IMR-90 (cell line): ENCODE results near the gene LRRC7. TPM values are rescaled to one million over a fixed set of nuclear protein-coding genes. Genes with fewer than 3 reads are reported as not detected.

Experiments used
- ATAC-seq: fragments of 200-7000 bp; cut with Tn5 transposase; 2 replicates; pipeline ENCODE4 v1.9.1; 2020; ENCODE audit warnings: low read depth, mild to moderate bottlenecking, moderate library complexity
- Bru-seq: library from RNA; stranded (reverse); fragments of 400-500 nt; gene quantifications from one replicate; lab custom pipeline; 2021; lab: Mats Ljungman, UMichigan
- BruChase-seq, 2 experiments: library from RNA; stranded (reverse); fragments of 400-500 nt; gene quantifications; one replicate each; lab custom pipeline; 2021; lab: Mats Ljungman, UMichigan
- BruUV-seq: library from RNA; stranded (reverse); fragments of 400-500 nt; replicated peaks from 2 replicates; lab custom pipeline; 2021; lab: Mats Ljungman, UMichigan
- CTCF ChIA-PET: fragments of 300-600 bp; formaldehyde crosslinking; extraction: SDS; loops from one replicate; lab custom pipeline; 2021; ENCODE audit warnings: antibody characterized with exemption; lab: Yijun Ruan, JAX
- POLR2A ChIA-PET: fragments of 300-600 bp; sonication (Branson Sonifier 250); formaldehyde crosslinking; loops from one replicate; lab custom pipeline; 2022; ENCODE audit warnings: antibody characterized with exemption; ENCODE audit not compliant: unreplicated experiment; lab: Charles Lee
- DNase-seq: peaks from one replicate; pipeline ENCODE4 v3.0.0; 2013
- H2AFZ ChIP-seq: replicated peaks from 2 replicates; pipeline ENCODE3; 2013; ENCODE audit warnings: low read length, mild to moderate bottlenecking; ENCODE audit not compliant: poor library complexity
- H2AK5ac ChIP-seq: 2 replicates; pipeline ENCODE4 v1.6.1; 2013; ENCODE audit warnings: low read depth, low read length, inconsistent platforms
- H2AK9ac ChIP-seq: replicated peaks from 2 replicates; pipeline ENCODE3; 2013; ENCODE audit warnings: mild to moderate bottlenecking, low read depth, low read length, moderate library complexity; ENCODE audit not compliant: poor library complexity
- H2BK120ac ChIP-seq: 2 replicates; pipeline ENCODE4 v1.6.1; 2013; ENCODE audit warnings: low read depth, low read length, inconsistent platforms
- H2BK15ac ChIP-seq: 3 replicates; pipeline ENCODE4 v1.6.1; 2013; ENCODE audit warnings: low read depth, low read length, inconsistent platforms
- H2BK20ac ChIP-seq: 2 replicates; pipeline ENCODE4 v1.6.1; 2013; ENCODE audit warnings: low read depth, mild to moderate bottlenecking, inconsistent platforms, low read length, moderate library complexity
- H2BK5ac ChIP-seq: 2 replicates; pipeline ENCODE4 v1.6.1; 2013; ENCODE audit warnings: mild to moderate bottlenecking, low read depth, low read length, inconsistent platforms; ENCODE audit not compliant: poor library complexity, severe bottlenecking
- H3K14ac ChIP-seq: replicated peaks from 2 replicates; pipeline ENCODE4 v1.6.1; 2013; ENCODE audit warnings: low read depth, low read length, inconsistent platforms
- H3K18ac ChIP-seq: 2 replicates; pipeline ENCODE4 v1.6.1; 2013; ENCODE audit warnings: low read depth, low read length, control low read depth
- H3K23ac ChIP-seq: 2 replicates; pipeline ENCODE4 v1.6.1; 2013; ENCODE audit warnings: low read depth, low read length, inconsistent platforms
- H3K27ac ChIP-seq: 2 replicates; pipeline ENCODE4 v1.5.1; 2013; ENCODE audit warnings: mild to moderate bottlenecking, control low read depth, low read length; ENCODE audit not compliant: insufficient read depth
- H3K27me3 ChIP-seq: 2 replicates; pipeline ENCODE4 v1.6.1; 2013; ENCODE audit warnings: low read length; ENCODE audit not compliant: control insufficient read depth, insufficient read depth
- H3K36me3 ChIP-seq: 2 replicates; pipeline ENCODE4 v1.6.1; 2013; ENCODE audit warnings: low read length, mixed read lengths; ENCODE audit not compliant: control insufficient read depth, insufficient read depth
- H3K4ac ChIP-seq: 2 replicates; pipeline ENCODE4 v1.6.1; 2013; ENCODE audit warnings: low read depth, low read length, inconsistent platforms
- H3K4me1 ChIP-seq: 2 replicates; pipeline ENCODE4 v1.6.1; 2013; ENCODE audit warnings: low read length, mixed read lengths; ENCODE audit not compliant: control insufficient read depth, insufficient read depth
- H3K4me2 ChIP-seq: 2 replicates; pipeline ENCODE4 v1.6.1; 2013; ENCODE audit warnings: low read depth, mild to moderate bottlenecking, control low read depth, low read length, moderate library complexity
- H3K4me3 ChIP-seq: 2 replicates; pipeline ENCODE4 v1.5.1; 2013; ENCODE audit warnings: low read depth, mild to moderate bottlenecking, control low read depth, low read length, moderate library complexity; ENCODE audit not compliant: insufficient read depth
- H3K56ac ChIP-seq: 2 replicates; pipeline ENCODE4 v1.6.1; 2013; ENCODE audit warnings: low read length, inconsistent platforms; ENCODE audit not compliant: insufficient read depth; ENCODE audit errors: extremely low read depth
- H3K79me1 ChIP-seq, 2 experiments: 2 replicates each; pipeline ENCODE4 v1.6.1; 2013; ENCODE audit warnings: low read length in 2 of 2, inconsistent platforms in 1 of 2, low read depth in 1 of 2
- H3K9ac ChIP-seq: 2 replicates; pipeline ENCODE4 v1.6.1; 2013; ENCODE audit warnings: low read depth, low read length, control low read depth
- H3K9me1 ChIP-seq: 2 replicates; pipeline ENCODE4 v1.6.1; 2013; ENCODE audit warnings: low read length, inconsistent platforms; ENCODE audit not compliant: insufficient read depth
- H3K9me3 ChIP-seq: 2 replicates; pipeline ENCODE4 v1.6.1; 2013; ENCODE audit warnings: low read length; ENCODE audit not compliant: control insufficient read depth, insufficient read depth
- H4K20me1 ChIP-seq: 2 replicates; pipeline ENCODE4 v1.6.1; 2013; ENCODE audit warnings: low read length, inconsistent platforms; ENCODE audit not compliant: insufficient read depth
- H4K5ac ChIP-seq: 2 replicates; pipeline ENCODE4 v1.6.1; 2013; ENCODE audit warnings: mild to moderate bottlenecking, low read depth, low read length, control low read depth
- H4K8ac ChIP-seq, 2 experiments: 2 replicates each; pipeline ENCODE4 v1.6.1; 2013; ENCODE audit warnings: low read depth in 2 of 2, low read length in 2 of 2, control low read depth in 1 of 2, inconsistent platforms in 1 of 2
- H4K91ac ChIP-seq: 2 replicates; pipeline ENCODE4 v1.6.1; 2013; ENCODE audit warnings: low read depth, low read length, inconsistent platforms; ENCODE audit not compliant: insufficient read depth
- BHLHE40 ChIP-seq: fragments of 150-350 bp; IDR thresholded peaks from 2 replicates; pipeline ENCODE4 v1.6.1; 2016; ENCODE audit warnings: mild to moderate bottlenecking, low read depth, low read length
- CEBPB ChIP-seq: IDR thresholded peaks from 2 replicates; pipeline ENCODE4 v1.6.1; 2012; ENCODE audit warnings: low read depth, low read length, improper control_type of control experiment
- CHD1 ChIP-seq: IDR thresholded peaks from 2 replicates; pipeline ENCODE4 v1.6.1; 2012; ENCODE audit warnings: low read depth, low read length, improper control_type of control experiment
- CTCF ChIP-seq: conservative IDR thresholded peaks from 2 replicates; pipeline ENCODE4 v1.5.1; 2012; ENCODE audit warnings: mild to moderate bottlenecking, low read depth, low read length, improper control_type of control experiment
- FOS ChIP-seq: fragments of 150-350 bp; IDR thresholded peaks from 2 replicates; pipeline ENCODE4 v1.6.1; 2016; ENCODE audit warnings: low read depth, low read length
- MAZ ChIP-seq: IDR thresholded peaks from 2 replicates; pipeline ENCODE4 v1.6.1; 2012; ENCODE audit warnings: low read depth, mild to moderate bottlenecking, low read length, improper control_type of control experiment, moderate library complexity, borderline replicate concordance
- NFE2L2 ChIP-seq: fragments of 150-350 bp; IDR thresholded peaks from 2 replicates; pipeline ENCODE4 v1.6.1; 2016; ENCODE audit warnings: low read depth, mild to moderate bottlenecking, low read length
- POLR2A ChIP-seq: IDR thresholded peaks from 2 replicates; pipeline ENCODE4 v1.6.1; 2012; ENCODE audit warnings: mild to moderate bottlenecking, low read depth, low read length
- RAD21 ChIP-seq: IDR thresholded peaks from 2 replicates; pipeline ENCODE4 v1.6.1; 2012; ENCODE audit warnings: low read length, improper control_type of control experiment
- RCOR1 ChIP-seq: IDR thresholded peaks from 2 replicates; pipeline ENCODE4 v1.6.1; 2012; ENCODE audit warnings: mild to moderate bottlenecking, low read length, improper control_type of control experiment; ENCODE audit not compliant: insufficient replicate concordance
- SMC3 ChIP-seq: fragments of 150-350 bp; IDR thresholded peaks from 2 replicates; pipeline ENCODE4 v1.6.1; 2016; ENCODE audit warnings: low read depth, mild to moderate bottlenecking, antibody characterized with exemption, low read length, moderate library complexity
- WGBS, 2 experiments: methylation state at CpG; one replicate each; pipeline versions ENCODE4 v1.1.5 to v1.1.7; 2013; ENCODE audit warnings: missing lambda C conversion rate in 2 of 2; ENCODE audit not compliant: insufficient read length in 1 of 2; ENCODE audit errors: extremely low coverage in 2 of 2; 5-methylcytosine and 5-hydroxymethylcytosine counted together
- dilution Hi-C: fragments of 300-500 bp; cut with HindIII; formaldehyde crosslinking; loops from one replicate; pipeline ENCODE4 v1.14.3; 2018; ENCODE audit warnings: low sequenced_read_pairs; ENCODE audit not compliant: unreplicated experiment
- in situ Hi-C: fragments of 300-500 bp; cut with MboI; formaldehyde crosslinking; loops from 3 replicates; pipeline ENCODE4 v1.14.3; 2019; ENCODE audit warnings: low sequenced_read_pairs, inconsistent platforms, mixed read lengths
- intact Hi-C: fragments of 100-400 bp; cut with micrococcal nuclease; formaldehyde crosslinking; loops from 2 replicates; pipeline ENCODE4 v1.10.0; 2022
- long read RNA-seq: library from polyadenylated mRNA; unstranded; transcript quantifications from one replicate; pipeline ENCODE4 v2.0.0, GENCODE V29; 2021; ENCODE audit not compliant: unreplicated experiment
- polyA plus RNA-seq, 3 experiments: library from polyadenylated mRNA; depleted of rRNA; stranded (reverse); fragments of >200 nt; gene quantifications; 2 replicates each; pipeline ENCODE4 v1.2.3, GENCODE V29; 2012; ENCODE audit warnings: low replicate concordance in 1 of 3
- total RNA-seq: library from RNA; depleted of rRNA; stranded (reverse); fragments of >200 nt; gene quantifications from 2 replicates; pipeline ENCODE4 v1.2.3, GENCODE V29; 2012; rRNA removed
- TF ChIP-seq, protein P1 (sequence below): fragments of 150-350 bp; IDR thresholded peaks from 2 replicates; pipeline ENCODE4 v1.6.1; 2016; ENCODE audit warnings: low read depth, mild to moderate bottlenecking, low read length, moderate library complexity, borderline replicate concordance
- TF ChIP-seq, protein P2 (sequence below): fragments of 150-350 bp; IDR thresholded peaks from 2 replicates; pipeline ENCODE4 v1.6.1; 2017; ENCODE audit warnings: mild to moderate bottlenecking, antibody characterized with exemption, low read length, low read depth

The LRRC7 gene
- total RNA-seq (under 0.01 TPM in 2 replicates), polyA plus RNA-seq (2012; rRNA removed) (0.02 and 0.04 TPM in 2 replicates), Bru-seq, nascent RNA (percentile 1 among the genes with signal in this experiment), BruChase-seq, experiment 1, labeled RNA remaining after a 6-hour chase (percentile 1 among the genes with signal in this experiment), BruChase-seq, experiment 2, labeled RNA remaining after a 2-hour chase (percentile 0 among the genes with signal in this experiment)
- 0.01 TPM in 1 of 2 replicates, not detected in the other for polyA plus RNA-seq (2012; cell fraction: cytosol; rRNA removed)
- 0.03 TPM in 1 of 2 replicates, not detected in the other for polyA plus RNA-seq (2012; cell fraction: nucleus; rRNA removed; ENCODE audit: low replicate concordance)
- long read RNA-seq = 0 reads

DNA sequence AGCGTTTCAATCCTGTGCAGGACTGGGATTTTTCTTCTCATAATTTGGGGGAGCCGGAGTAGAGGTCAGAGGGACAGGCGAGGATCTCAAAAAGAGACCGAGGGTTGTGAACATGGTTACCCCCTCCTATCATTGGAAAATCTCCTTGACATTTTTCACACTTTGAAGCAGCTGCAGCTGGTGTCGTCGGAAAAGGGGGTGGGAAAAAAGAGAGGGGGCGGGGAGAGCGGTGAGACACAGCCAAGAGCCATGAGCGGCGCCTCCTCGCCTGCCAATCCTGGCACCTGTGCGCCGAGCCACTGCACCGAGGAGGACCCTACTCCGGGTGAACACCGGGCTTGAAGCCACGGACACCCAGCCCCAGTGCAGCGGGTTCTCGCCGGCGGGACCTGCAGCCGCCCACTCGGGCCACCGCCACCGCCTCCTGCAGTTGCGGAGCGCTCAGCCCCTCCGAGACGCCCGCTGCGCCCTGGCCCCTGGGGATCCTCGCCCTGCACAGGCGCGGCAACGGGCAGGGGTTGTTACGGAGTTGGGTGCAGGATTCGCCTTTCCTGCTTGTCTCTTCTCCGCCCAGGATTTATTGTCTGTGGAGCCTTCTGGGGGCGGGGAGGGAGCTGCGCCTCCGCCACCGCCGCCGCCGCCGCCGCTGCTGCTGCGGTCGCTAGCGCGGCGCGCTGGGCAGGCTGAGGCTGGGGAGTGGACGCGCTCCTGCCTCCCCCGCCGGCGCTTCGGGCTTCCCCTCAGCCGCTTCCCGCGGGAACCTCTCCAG lies at the start of gene LRRC7:
LRRC7 (plus strand) TSS at position 271 of the 769 bp plus-strand sequence. CDS start 718 bp downstream, outside the sequence.
- H3K4ac ChIP-seq = no peak within 1 kb of the TSS
- peak within 1 kb of the TSS; percentile 82 for H2AFZ ChIP-seq
- POLR2A ChIA-PET = no interaction called here
- peak; percentile 45; the same call in 1 of the 2 replicates for ATAC-seq
- no peaks in the 10 kb centered on the region for H3K9me3 ChIP-seq
- H3K4me3 ChIP-seq = peak within 1 kb of the TSS; percentile 9; the same call in 1 of the 2 replicates
- 0% methylated on average over 8 of the region's 62 CpGs; no CpG with 5 or more reads in 1 of the 2 experiments for WGBS, 2 experiments
- H3K79me1 ChIP-seq = no peaks in the 10 kb centered on the region
- no peak within 1 kb of the TSS for H3K27ac ChIP-seq
- no peak within 1 kb of the TSS for H4K8ac ChIP-seq
- peak within 1 kb of the TSS; percentile 42; the same call in 1 of the 2 replicates for H3K23ac ChIP-seq
- no peak within 1 kb of the TSS for H2AK5ac ChIP-seq
- H2BK20ac ChIP-seq = no peak within 1 kb of the TSS
- no peak within 1 kb of the TSS for H2BK120ac ChIP-seq
- no peaks in the 10 kb centered on the region for H3K9me1 ChIP-seq
- H3K18ac ChIP-seq = no peak within 1 kb of the TSS
- H2BK5ac ChIP-seq = no peak within 1 kb of the TSS
- H4K5ac ChIP-seq = no peak within 1 kb of the TSS
- H3K56ac ChIP-seq = no peak within 1 kb of the TSS
- intact Hi-C loops = no loop called here
- H3K27me3 ChIP-seq = peaks cover 36% of the 10 kb centered on the region
- H3K36me3 ChIP-seq = no peaks in the 10 kb centered on the region
- H2BK15ac ChIP-seq = no peak within 1 kb of the TSS
- DNase-seq = no peak
- H3K4me1 ChIP-seq = peaks cover 3% of the 10 kb centered on the region; the same call in 1 of the 2 replicates
- peak within 1 kb of the TSS; percentile 91 for H3K4me2 ChIP-seq
- CTCF ChIA-PET = no interaction called here
- peak within 1 kb of the TSS; percentile 13 for H2AK9ac ChIP-seq
- no peaks in the 10 kb centered on the region for H4K20me1 ChIP-seq
- H4K91ac ChIP-seq = no peak within 1 kb of the TSS
- dilution Hi-C loops = no loop called here
- no peak within 1 kb of the TSS for H3K9ac ChIP-seq
- H3K14ac ChIP-seq = no peak within 1 kb of the TSS
- no TSS peak for BruUV-seq
- in situ Hi-C loops = no loop called here
- TF ChIP-seq FOS = no peak
- TF ChIP-seq RAD21 = no peak
- TF ChIP-seq CEBPB = no peak
- TF ChIP-seq RCOR1 = no peak
- TF ChIP-seq BHLHE40 = no peak
- no peak for TF ChIP-seq CHD1
- no peak for TF ChIP-seq SMC3
- no peak for TF ChIP-seq MAZ
- no peak for TF ChIP-seq POLR2A
- TF ChIP-seq, protein P1, sequence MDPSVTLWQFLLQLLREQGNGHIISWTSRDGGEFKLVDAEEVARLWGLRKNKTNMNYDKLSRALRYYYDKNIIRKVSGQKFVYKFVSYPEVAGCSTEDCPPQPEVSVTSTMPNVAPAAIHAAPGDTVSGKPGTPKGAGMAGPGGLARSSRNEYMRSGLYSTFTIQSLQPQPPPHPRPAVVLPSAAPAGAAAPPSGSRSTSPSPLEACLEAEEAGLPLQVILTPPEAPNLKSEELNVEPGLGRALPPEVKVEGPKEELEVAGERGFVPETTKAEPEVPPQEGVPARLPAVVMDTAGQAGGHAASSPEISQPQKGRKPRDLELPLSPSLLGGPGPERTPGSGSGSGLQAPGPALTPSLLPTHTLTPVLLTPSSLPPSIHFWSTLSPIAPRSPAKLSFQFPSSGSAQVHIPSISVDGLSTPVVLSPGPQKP = no peak
- TF ChIP-seq, protein P2, sequence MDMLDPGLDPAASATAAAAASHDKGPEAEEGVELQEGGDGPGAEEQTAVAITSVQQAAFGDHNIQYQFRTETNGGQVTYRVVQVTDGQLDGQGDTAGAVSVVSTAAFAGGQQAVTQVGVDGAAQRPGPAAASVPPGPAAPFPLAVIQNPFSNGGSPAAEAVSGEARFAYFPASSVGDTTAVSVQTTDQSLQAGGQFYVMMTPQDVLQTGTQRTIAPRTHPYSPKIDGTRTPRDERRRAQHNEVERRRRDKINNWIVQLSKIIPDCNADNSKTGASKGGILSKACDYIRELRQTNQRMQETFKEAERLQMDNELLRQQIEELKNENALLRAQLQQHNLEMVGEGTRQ = no peak
- TF ChIP-seq NFE2L2 = no peak
- TF ChIP-seq CTCF = no peak
